ENCODE results near the gene IRX4.

DNA sequence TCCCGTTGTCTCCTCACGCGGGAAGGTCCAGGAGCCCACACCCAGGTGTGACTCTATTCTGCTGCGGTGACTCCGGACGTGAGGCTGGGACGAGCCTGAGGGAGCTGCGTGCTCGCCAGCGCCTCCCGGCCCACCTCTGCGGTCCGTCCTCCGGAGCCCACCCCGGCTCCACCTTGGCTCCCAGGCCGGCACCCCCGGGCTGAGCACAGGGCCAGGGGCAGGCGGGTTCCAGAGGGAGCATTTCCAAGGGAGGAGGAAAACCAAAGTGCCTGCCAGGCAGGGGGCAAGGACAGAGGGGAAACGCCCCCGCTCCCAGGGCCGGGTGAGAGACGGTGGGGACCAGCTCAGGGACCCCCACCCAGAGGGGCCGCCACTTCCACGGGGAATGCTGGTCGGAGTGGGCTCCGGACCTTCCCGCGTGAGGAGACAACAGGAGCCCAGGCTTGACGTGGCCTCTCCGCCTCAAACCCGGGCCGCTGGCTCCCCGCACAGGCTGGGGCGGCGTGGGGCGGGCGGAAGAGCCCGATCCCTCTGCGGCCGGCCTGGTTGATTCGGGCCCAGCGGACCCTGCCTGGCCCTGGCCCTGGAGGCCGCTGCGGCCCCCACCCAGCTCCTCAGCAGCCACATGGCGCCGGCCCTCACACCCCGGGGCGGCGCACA lies 26.0 kb downstream of the IRX4 start:
- TF ChIP-seq GATA2 (IDR thresholded peaks at IDR 0.05; ENCODE audit: low read depth, low read length) (no peak), GATA3 (IDR thresholded peaks at IDR 0.05; ENCODE audit: low read depth, low read length) (no peak)
